G401.6 (cell line): ENCODE measurements around the gene RABGAP1L.
A peak's percentile ranks its signal among the peaks of the same experiment; 100 is the strongest.
"Not testable (repeated sequence)": the region's sequence is repeated elsewhere in the genome, so short reads cannot be mapped to it uniquely, and the experiment has no call there.

Experiments
- FAIRE-seq: peaks from 2 replicates; lab custom pipeline; 2012; peaks lifted over from hg19 to GRCh38; lab: Jason Lieb, UNC

RABGAP1L gene

GRCh38 chr1:174153825-174154107 is 5.6 kb upstream of the RABGAP1L start:
- FAIRE-seq = no peak

- no peak for FAIRE-seq
Observed at GRCh38 chr1:174156437-174156836, 2.9 kb upstream of the RABGAP1L start.

- no peak for FAIRE-seq
Observed at GRCh38 chr1:174157157-174157806, 2.0 kb upstream of the RABGAP1L start.

- FAIRE-seq = no peak
Observed at GRCh38 chr1:174158767-174159251, 511 bp upstream of the RABGAP1L start.

- no peak for FAIRE-seq
Observed at GRCh38 chr1:174160109-174160473, 771 bp downstream of the RABGAP1L start.

GRCh38 chr1:174160603-174161002 is 1.3 kb downstream of the RABGAP1L start:
- no peak for FAIRE-seq

GRCh38 chr1:174161813-174162212 is 2.5 kb downstream of the RABGAP1L start:
- no peak for FAIRE-seq

GRCh38 chr1:174164826-174165225 is 5.5 kb downstream of the RABGAP1L start:
- FAIRE-seq = no peak

- no peak for FAIRE-seq
Observed at GRCh38 chr1:174165471-174166137, 6.3 kb downstream of the RABGAP1L start.

- no peak for FAIRE-seq
Observed at GRCh38 chr1:174166530-174167264, 7.4 kb downstream of the RABGAP1L start.

- no peak for FAIRE-seq
Observed at GRCh38 chr1:174167265-174167803, 8.0 kb downstream of the RABGAP1L start.

- FAIRE-seq = no peak
Observed at GRCh38 chr1:174169342-174169741, 10.0 kb downstream of the RABGAP1L start.

- peak; percentile 28 for FAIRE-seq
Observed at GRCh38 chr1:174171073-174171472, 11.8 kb downstream of the RABGAP1L start.

GRCh38 chr1:174174461-174175329 is 15.4 kb downstream of the RABGAP1L start:
- no peak for FAIRE-seq

GRCh38 chr1:174178459-174178858 is 19.1 kb downstream of the RABGAP1L start:
- not testable (repeated sequence) for FAIRE-seq

- no peak for FAIRE-seq
Observed at GRCh38 chr1:174189428-174190062, 30.2 kb downstream of the RABGAP1L start.

GRCh38 chr1:174190691-174191199 is 31.4 kb downstream of the RABGAP1L start:
- FAIRE-seq = no peak

GRCh38 chr1:174191349-174191862 is 32.1 kb downstream of the RABGAP1L start:
- no peak for FAIRE-seq

GRCh38 chr1:174194461-174194860 is 35.1 kb downstream of the RABGAP1L start:
- no peak for FAIRE-seq

- FAIRE-seq = no peak
Observed at GRCh38 chr1:174197088-174197487, 37.8 kb downstream of the RABGAP1L start.

GRCh38 chr1:174197547-174197946 is 38.2 kb downstream of the RABGAP1L start:
- FAIRE-seq = no peak
